H9 (cell line): Measurements from ENCODE around the gene LRSAM1. TPM values are rescaled to one million over a fixed set of nuclear protein-coding genes. Genes with fewer than 3 reads are reported as not detected.

Experiments
- DNase-seq: peaks from one replicate; pipeline ENCODE4 v3.0.0-alpha.2; 2017
- H2AFZ ChIP-seq: one replicate; pipeline ENCODE4 v1.6.1; 2013; ENCODE audit warnings: mild to moderate bottlenecking, low read length, control low read depth, moderate library complexity
- H2AK5ac ChIP-seq: 2 replicates; pipeline ENCODE4 v1.6.1; 2013; ENCODE audit warnings: low read length, control low read depth, mixed read lengths; ENCODE audit not compliant: insufficient read length
- H2BK120ac ChIP-seq: one replicate; pipeline ENCODE4 v1.6.1; 2013; ENCODE audit warnings: low read depth, mild to moderate bottlenecking, low read length, control low read depth, inconsistent platforms; ENCODE audit not compliant: poor library complexity, severe bottlenecking
- H2BK12ac ChIP-seq: 2 replicates; pipeline ENCODE4 v1.6.1; 2013; ENCODE audit warnings: low read length, control low read depth, mixed read lengths, low read depth; ENCODE audit not compliant: insufficient read length
- H2BK15ac ChIP-seq: 2 replicates; pipeline ENCODE4 v1.6.1; 2013; ENCODE audit warnings: low read depth, low read length, control low read depth
- H2BK20ac ChIP-seq: one replicate; pipeline ENCODE4 v1.6.1; 2013; ENCODE audit warnings: low read depth, mild to moderate bottlenecking, low read length, control low read depth, inconsistent platforms; ENCODE audit not compliant: poor library complexity, severe bottlenecking
- H2BK5ac ChIP-seq: 2 replicates; pipeline ENCODE4 v1.6.1; 2013; ENCODE audit warnings: low read length, control low read depth, mixed read lengths; ENCODE audit not compliant: insufficient read length
- H3K14ac ChIP-seq: 2 replicates; pipeline ENCODE4 v1.6.1; 2013; ENCODE audit warnings: low read length, control low read depth; ENCODE audit not compliant: insufficient read depth
- H3K18ac ChIP-seq: 2 replicates; pipeline ENCODE4 v1.6.1; 2013; ENCODE audit warnings: low read depth, mild to moderate bottlenecking, mixed read lengths, low read length, control low read depth; ENCODE audit not compliant: insufficient read length
- H3K23ac ChIP-seq: 2 replicates; pipeline ENCODE4 v1.6.1; 2013; ENCODE audit warnings: low read length, control low read depth, mixed read lengths, low read depth; ENCODE audit not compliant: insufficient read length
- H3K23me2 ChIP-seq: 2 replicates; pipeline ENCODE4 v1.6.1; 2013; ENCODE audit warnings: low read depth, mild to moderate bottlenecking, mixed read lengths, low read length, control low read depth; ENCODE audit not compliant: insufficient read length, poor library complexity, severe bottlenecking
- H3K27ac ChIP-seq: 2 replicates; pipeline ENCODE4 v1.5.1; 2013; ENCODE audit warnings: low read length, control low read depth, mixed read lengths, low read depth; ENCODE audit not compliant: insufficient read length
- H3K27me3 ChIP-seq: 2 replicates; pipeline ENCODE4 v1.6.1; 2013; ENCODE audit warnings: low read length, control low read depth, inconsistent platforms; ENCODE audit not compliant: insufficient read depth
- H3K4ac ChIP-seq: 2 replicates; pipeline ENCODE4 v1.6.1; 2013; ENCODE audit warnings: low read depth, mild to moderate bottlenecking, control low read depth, inconsistent platforms, low read length, moderate library complexity
- H3K4me1 ChIP-seq: 2 replicates; pipeline ENCODE4 v1.6.1; 2013; ENCODE audit warnings: low read length, control low read depth, inconsistent platforms; ENCODE audit not compliant: insufficient read depth
- H3K4me2 ChIP-seq: 2 replicates; pipeline ENCODE4 v1.6.1; 2013; ENCODE audit warnings: low read length, control low read depth, mixed read lengths; ENCODE audit not compliant: insufficient read length, insufficient read depth
- H3K56ac ChIP-seq: 2 replicates; pipeline ENCODE4 v1.6.1; 2013; ENCODE audit warnings: low read depth, mild to moderate bottlenecking, mixed read lengths, low read length, control low read depth; ENCODE audit not compliant: insufficient read length
- H3K79me1 ChIP-seq: 2 replicates; pipeline ENCODE4 v1.6.1; 2013; ENCODE audit warnings: low read depth, mild to moderate bottlenecking, moderate library complexity, low read length, control low read depth, inconsistent platforms; ENCODE audit not compliant: insufficient read depth, poor library complexity, severe bottlenecking
- H3K79me2 ChIP-seq: 2 replicates; pipeline ENCODE4 v1.6.1; 2013; ENCODE audit warnings: low read length, control low read depth, inconsistent platforms; ENCODE audit not compliant: insufficient read depth
- H3K9ac ChIP-seq: 2 replicates; pipeline ENCODE4 v1.6.1; 2013; ENCODE audit warnings: low read length, control low read depth, mixed read lengths; ENCODE audit not compliant: insufficient read length; ENCODE audit errors: extremely low read depth
- H3K9me3 ChIP-seq: one replicate; pipeline ENCODE4 v1.6.1; 2013; ENCODE audit warnings: low read depth, low read length, inconsistent platforms; ENCODE audit not compliant: control insufficient read depth
- H3T11ph ChIP-seq: one replicate; pipeline ENCODE4 v1.6.1; 2013; ENCODE audit warnings: mild to moderate bottlenecking, low read length, control low read depth, inconsistent platforms
- H4K20me1 ChIP-seq: one replicate; pipeline ENCODE4 v1.6.1; 2013; ENCODE audit not compliant: control insufficient read depth, insufficient read length, insufficient read depth
- H4K5ac ChIP-seq: 2 replicates; pipeline ENCODE4 v1.6.1; 2013; ENCODE audit warnings: low read depth, mild to moderate bottlenecking, mixed read lengths, low read length, control low read depth; ENCODE audit not compliant: insufficient read length
- H4K8ac ChIP-seq: replicated peaks from 2 replicates; pipeline ENCODE4 v1.6.1; 2013; ENCODE audit warnings: low read length, control low read depth, mixed read lengths, low read depth; ENCODE audit not compliant: insufficient read length
- H4K91ac ChIP-seq: 2 replicates; pipeline ENCODE4 v1.6.1; 2013; ENCODE audit warnings: low read depth, mild to moderate bottlenecking, moderate library complexity, mixed read lengths, low read length, control low read depth; ENCODE audit not compliant: insufficient read length
- H3K27ac Mint-ChIP-seq, 3 experiments: 2 replicates in 2 of 3; 3 replicates in 1 of 3; pipeline ENCODE4 v1.8.0; 2020 to 2021; ENCODE audit warnings: mixed read lengths in 3 of 3, mild to moderate bottlenecking in 1 of 3, moderate library complexity in 1 of 3
- H3K27me3 Mint-ChIP-seq: 2 replicates; pipeline ENCODE4 v1.8.0; 2021; ENCODE audit warnings: low read depth, mild to moderate bottlenecking, moderate library complexity, mixed read lengths
- H3K36me3 Mint-ChIP-seq, 3 experiments: 2 replicates in 2 of 3; 3 replicates in 1 of 3; pipeline ENCODE4 v1.8.0; 2020 to 2021; ENCODE audit warnings: low read depth in 3 of 3, mixed read lengths in 3 of 3; ENCODE audit not compliant: insufficient read depth in 1 of 3
- H3K4me1 Mint-ChIP-seq, 2 experiments: 2 replicates each; pipeline ENCODE4 v1.8.0; 2020; ENCODE audit warnings: mixed read lengths in 2 of 2
- H3K4me3 Mint-ChIP-seq, 2 experiments: 2 replicates in 1 of 2; 3 replicates in 1 of 2; pipeline ENCODE4 v1.8.0; 2020 to 2021; ENCODE audit warnings: mild to moderate bottlenecking in 2 of 2, mixed read lengths in 2 of 2, moderate library complexity in 1 of 2
- H3K9me3 Mint-ChIP-seq, 2 experiments: 2 replicates in 1 of 2; 3 replicates in 1 of 2; pipeline ENCODE4 v1.8.0; 2020; ENCODE audit warnings: mild to moderate bottlenecking in 2 of 2, mixed read lengths in 2 of 2, moderate library complexity in 1 of 2
- CTCF ChIP-seq: fragments of 200-600 bp; sonication (generic); conservative IDR thresholded peaks from 3 replicates; pipeline ENCODE4 v1.8.0; 2021; ENCODE audit warnings: antibody characterized with exemption, mild to moderate bottlenecking
- WGBS: extraction: QIAGEN DNeasy Blood & Tissue Kit; methylation state at CpG from one replicate; pipeline ENCODE4 v1.1.7; 2013; ENCODE audit warnings: missing lambda C conversion rate, low lambda C conversion rate, mixed read lengths; ENCODE audit not compliant: insufficient read length; ENCODE audit errors: extremely low coverage; 5-methylcytosine and 5-hydroxymethylcytosine counted together
- total RNA-seq: library from RNA; stranded (reverse); gene quantifications from 2 replicates; pipeline ENCODE4 v1.2.1, GENCODE V29; 2021

Gene LRSAM1
- total RNA-seq, 1 experiment from 2014 or later = 16.2 TPM

GRCh38 chr9:127437497-127438264, 13.6 kb upstream of the LRSAM1 start:
- Histone ChIP-seq H2BK12ac (no peak overlapping the region), H3K4me2 (no peak overlapping the region), H2AFZ (no peak overlapping the region), H3K9ac (no peak overlapping the region), H3K23ac (no peak overlapping the region), H3K23me2 (no peaks in the 10 kb centered on the region), H4K5ac (no peak overlapping the region), H2BK15ac (no peak overlapping the region), H3K4me1 (no peaks in the 10 kb centered on the region), H3K27me3 (no peaks in the 10 kb centered on the region), H4K8ac (no peak overlapping the region), H3K79me1 (no peaks in the 10 kb centered on the region), H2BK120ac (no peak overlapping the region), H2BK20ac (no peak overlapping the region), H2AK5ac (no peak overlapping the region), H3K27ac (no peak overlapping the region), H4K20me1 (no peaks in the 10 kb centered on the region), H3T11ph (no peak overlapping the region), H3K79me2 (no peaks in the 10 kb centered on the region), H4K91ac (no peak overlapping the region), H3K9me3 (no peaks in the 10 kb centered on the region), H3K56ac (no peak overlapping the region), H3K4ac (no peak overlapping the region), H2BK5ac (no peak overlapping the region), H3K18ac (no peak overlapping the region), H3K14ac (no peak overlapping the region)
- no peak overlapping the region for H3K4me3 Mint-ChIP-seq
- H3K4me1 Mint-ChIP-seq = no peaks in the 10 kb centered on the region
- no peaks in the 10 kb centered on the region for H3K27me3 Mint-ChIP-seq
- no peak overlapping the region for H3K27ac Mint-ChIP-seq
- TF ChIP-seq CTCF = peak; percentile 44; the same call in 2 of the 3 replicates
- no CpG with 5 or more reads among the region's 12 CpGs for WGBS
- H3K9me3 Mint-ChIP-seq = no peaks in the 10 kb centered on the region
- DNase-seq = no peak
- H3K36me3 Mint-ChIP-seq = peaks cover 46 to 91% (median 73%) of the 10 kb centered on the region in 3 experiments
